K562 (cell line): ENCODE measurements around the gene ALOXE3. TPM values are rescaled to one million over a fixed set of nuclear protein-coding genes. Genes with fewer than 3 reads are reported as not detected.

Source experiments
- DIDO1 ChIP-seq: fragments of 450-650 bp; IDR thresholded peaks from 2 replicates; pipeline ENCODE4 v1.6.1; 2016; ENCODE audit warnings: low read depth, missing biosample characterization, missing genetic modification characterization
- KLF13 ChIP-seq: fragments of 450-650 bp; IDR thresholded peaks from 2 replicates; pipeline ENCODE4 v1.6.1; 2016; ENCODE audit warnings: missing genetic modification characterization, low read depth, mild to moderate bottlenecking, missing compliant biosample characterization, moderate library complexity, borderline replicate concordance
- KLF6 ChIP-seq: fragments of 250-450 bp; sonication (Bioruptor Pico); IDR thresholded peaks from 2 replicates; pipeline ENCODE4 v1.4.0; 2020; ENCODE audit warnings: mild to moderate bottlenecking, moderate library complexity, borderline replicate concordance
- MCM3 ChIP-seq: fragments of 450-650 bp; IDR thresholded peaks from 2 replicates; pipeline ENCODE4 v1.6.1; 2016
- PBX2 ChIP-seq, 2 experiments: IDR thresholded peaks in 1 of 2; conservative IDR thresholded peaks in 1 of 2; 2 replicates each; pipeline ENCODE4 v1.6.1; 2016; ENCODE audit warnings: low read depth in 2 of 2, mild to moderate bottlenecking in 1 of 2, missing compliant biosample characterization in 1 of 2, missing genetic modification characterization in 1 of 2, moderate library complexity in 1 of 2
- ZC3H11A ChIP-seq: IDR thresholded peaks from 2 replicates; pipeline ENCODE4 v1.6.1; 2012; ENCODE audit warnings: low read depth, low read length, improper control_type of control experiment
- ZNF133 ChIP-seq: fragments of 250-450 bp; sonication (Bioruptor Pico); IDR thresholded peaks from 2 replicates; pipeline ENCODE4 v1.4.0; 2020; ENCODE audit warnings: mild to moderate bottlenecking
- ZNF165 ChIP-seq: fragments of 250-450 bp; sonication (Bioruptor Pico); IDR thresholded peaks from 2 replicates; pipeline ENCODE4 v1.4.0; 2020; ENCODE audit warnings: borderline replicate concordance
- ZNF197 ChIP-seq: fragments of 200-800 bp; sonication (Bioruptor generic); IDR thresholded peaks from 2 replicates; pipeline ENCODE4 v1.6.1; 2016; ENCODE audit warnings: low read depth, missing genetic modification characterization, missing compliant biosample characterization
- ZNF280B ChIP-seq: fragments of 250-450 bp; sonication (Bioruptor Pico); IDR thresholded peaks from 2 replicates; pipeline ENCODE4 v1.5.1; 2021; ENCODE audit warnings: mild to moderate bottlenecking
- ZNF445 ChIP-seq: fragments of 250-450 bp; sonication (Bioruptor Pico); IDR thresholded peaks from 2 replicates; pipeline ENCODE4 v1.4.0; 2020; ENCODE audit warnings: low read depth, mild to moderate bottlenecking, moderate library complexity
- ZNF586 ChIP-seq: fragments of 450-650 bp; formaldehyde crosslinking; conservative IDR thresholded peaks from 2 replicates; pipeline ENCODE4 v1.4.0; 2020; ENCODE audit warnings: mild to moderate bottlenecking, moderate library complexity
- ZNF589 ChIP-seq: fragments of 200-800 bp; sonication (Bioruptor generic); IDR thresholded peaks from 2 replicates; pipeline ENCODE4 v1.6.1; 2016; ENCODE audit warnings: low read depth, missing genetic modification characterization, missing compliant biosample characterization
- ZNF76 ChIP-seq: fragments of 250-450 bp; sonication (Bioruptor Pico); IDR thresholded peaks from 2 replicates; pipeline ENCODE4 v1.4.0; 2020; ENCODE audit warnings: mild to moderate bottlenecking, moderate library complexity, borderline replicate concordance
- polyA plus RNA-seq, 8 experiments: library from polyadenylated mRNA; depleted of rRNA in 4 of 8; stranded (reverse) in 5 of 8; unstranded in 3 of 8; fragments of >200 nt; fragmentation: Nextera tagmentation in 2 of 8; fragmentation: Illumina TruSeq in 1 of 8; extraction: Ambion mirVana in 2 of 8; extraction: Trizol in 1 of 8; gene quantifications; 2 replicates each; pipeline versions ENCODE4 v1.2.1 to v1.2.3, GENCODE V29; 2011 to 2014; ENCODE audit warnings: inconsistent platforms in 1 of 8, missing spikeins in 1 of 8
- total RNA-seq, 7 experiments: library from RNA; depleted of rRNA in 6 of 7; stranded (reverse); fragments of >200 nt in 6 of 7; fragmentation: Illumina TruSeq in 2 of 7; extraction: Trizol in 2 of 7; gene quantifications; 2 replicates each; pipeline versions ENCODE4 v1.2.1 to v1.2.3, GENCODE V29; 2011 to 2021; ENCODE audit warnings: low replicate concordance in 1 of 7
- TF ChIP-seq, protein P1 (sequence below): fragments of 250-450 bp; sonication (Bioruptor Pico); IDR thresholded peaks from 2 replicates; pipeline ENCODE4 v1.5.0; 2020; ENCODE audit warnings: mild to moderate bottlenecking, borderline replicate concordance
- TF ChIP-seq, protein P2 (sequence below): fragments of 450-650 bp; IDR thresholded peaks from 2 replicates; pipeline ENCODE4 v1.7.0; 2016; ENCODE audit warnings: borderline replicate concordance

The ALOXE3 gene
- total and polyA plus RNA-seq, 9 of the 15 experiments (the other 6 are each of a cell fraction or from before 2014, with no cell fraction given): 0.04 TPM; not detected in 8

- TF ChIP-seq, protein P1, sequence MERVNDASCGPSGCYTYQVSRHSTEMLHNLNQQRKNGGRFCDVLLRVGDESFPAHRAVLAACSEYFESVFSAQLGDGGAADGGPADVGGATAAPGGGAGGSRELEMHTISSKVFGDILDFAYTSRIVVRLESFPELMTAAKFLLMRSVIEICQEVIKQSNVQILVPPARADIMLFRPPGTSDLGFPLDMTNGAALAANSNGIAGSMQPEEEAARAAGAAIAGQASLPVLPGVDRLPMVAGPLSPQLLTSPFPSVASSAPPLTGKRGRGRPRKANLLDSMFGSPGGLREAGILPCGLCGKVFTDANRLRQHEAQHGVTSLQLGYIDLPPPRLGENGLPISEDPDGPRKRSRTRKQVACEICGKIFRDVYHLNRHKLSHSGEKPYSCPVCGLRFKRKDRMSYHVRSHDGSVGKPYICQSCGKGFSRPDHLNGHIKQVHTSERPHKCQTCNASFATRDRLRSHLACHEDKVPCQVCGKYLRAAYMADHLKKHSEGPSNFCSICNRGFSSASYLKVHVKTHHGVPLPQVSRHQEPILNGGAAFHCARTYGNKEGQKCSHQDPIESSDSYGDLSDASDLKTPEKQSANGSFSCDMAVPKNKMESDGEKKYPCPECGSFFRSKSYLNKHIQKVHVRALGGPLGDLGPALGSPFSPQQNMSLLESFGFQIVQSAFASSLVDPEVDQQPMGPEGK (CRISPR knock-in tag): no peak
- no peak for TF ChIP-seq KLF13 (tag)
- TF ChIP-seq ZNF280B (CRISPR knock-in tag): no peak
- no peak for TF ChIP-seq ZC3H11A
- TF ChIP-seq, protein P2, sequence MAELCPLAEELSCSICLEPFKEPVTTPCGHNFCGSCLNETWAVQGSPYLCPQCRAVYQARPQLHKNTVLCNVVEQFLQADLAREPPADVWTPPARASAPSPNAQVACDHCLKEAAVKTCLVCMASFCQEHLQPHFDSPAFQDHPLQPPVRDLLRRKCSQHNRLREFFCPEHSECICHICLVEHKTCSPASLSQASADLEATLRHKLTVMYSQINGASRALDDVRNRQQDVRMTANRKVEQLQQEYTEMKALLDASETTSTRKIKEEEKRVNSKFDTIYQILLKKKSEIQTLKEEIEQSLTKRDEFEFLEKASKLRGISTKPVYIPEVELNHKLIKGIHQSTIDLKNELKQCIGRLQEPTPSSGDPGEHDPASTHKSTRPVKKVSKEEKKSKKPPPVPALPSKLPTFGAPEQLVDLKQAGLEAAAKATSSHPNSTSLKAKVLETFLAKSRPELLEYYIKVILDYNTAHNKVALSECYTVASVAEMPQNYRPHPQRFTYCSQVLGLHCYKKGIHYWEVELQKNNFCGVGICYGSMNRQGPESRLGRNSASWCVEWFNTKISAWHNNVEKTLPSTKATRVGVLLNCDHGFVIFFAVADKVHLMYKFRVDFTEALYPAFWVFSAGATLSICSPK: no peak
- no peak for TF ChIP-seq MCM3
- no peak for TF ChIP-seq ZNF165 (CRISPR knock-in tag)
- TF ChIP-seq ZNF197 (CRISPR knock-in tag): no peak
- no peak for TF ChIP-seq ZNF586 (CRISPR knock-in tag)
- no peak for TF ChIP-seq KLF6 (CRISPR knock-in tag)
- TF ChIP-seq ZNF589: no peak
- TF ChIP-seq ZNF445: no peak
- no peak for TF ChIP-seq DIDO1 (tag)
- no peak for TF ChIP-seq PBX2 (CRISPR knock-in tag; IDR thresholded peaks at IDR 0.05; ENCODE audit: low read depth)
- no peak for TF ChIP-seq PBX2 (tag; conservative IDR thresholded peaks at IDR 0.05; ENCODE audit: low read depth)
- TF ChIP-seq ZNF76 (CRISPR knock-in tag): no peak
- TF ChIP-seq ZNF133 (CRISPR knock-in tag): no peak
Observed at GRCh38 chr17:8151120-8151640, 32.9 kb upstream of the ALOXE3 start (continued).
